GM23338 (cell line): ENCODE measurements around the gene IFITM1. TPM values are rescaled to one million over a fixed set of nuclear protein-coding genes. Genes with fewer than 3 reads are reported as not detected.

Experiments
- ATAC-seq: fragments of 200-7000 bp; cut with Tn5 transposase; 3 replicates; pipeline ENCODE4 v1.9.1; 2020
- DNase-seq: peaks from one replicate; pipeline ENCODE4 v3.0.0-alpha.2; 2015; ENCODE audit warnings: low spot score
- H2AFZ ChIP-seq: fragments of 200-600 bp; sonication (generic); 2 replicates; pipeline ENCODE4 v1.8.0; 2016; ENCODE audit warnings: antibody characterized with exemption, mild to moderate bottlenecking, moderate library complexity
- H3F3A ChIP-seq: fragments of 200-600 bp; sonication (generic); replicated peaks from 2 replicates; pipeline ENCODE4 v1.8.0; 2017; ENCODE audit warnings: antibody characterized with exemption, mixed run types, low read depth
- H3K27ac ChIP-seq: fragments of 200-600 bp; sonication (generic); 2 replicates; pipeline ENCODE4 v1.6.1; 2016; ENCODE audit warnings: low read depth
- H3K27me3 ChIP-seq: fragments of 200-600 bp; sonication (generic); 2 replicates; pipeline ENCODE4 v1.8.0; 2016; ENCODE audit warnings: mild to moderate bottlenecking, mixed run types, moderate library complexity; ENCODE audit not compliant: insufficient read depth
- H3K36me3 ChIP-seq: fragments of 200-600 bp; sonication (generic); 2 replicates; pipeline ENCODE4 v1.8.0; 2016; ENCODE audit warnings: mild to moderate bottlenecking; ENCODE audit not compliant: insufficient read depth
- H3K4me1 ChIP-seq: fragments of 200-600 bp; sonication (generic); 2 replicates; pipeline ENCODE4 v1.8.0; 2016; ENCODE audit warnings: mild to moderate bottlenecking, moderate library complexity; ENCODE audit not compliant: insufficient read depth
- H3K4me2 ChIP-seq: fragments of 200-600 bp; sonication (generic); 2 replicates; pipeline ENCODE4 v1.7.1; 2017; ENCODE audit warnings: mixed run types
- H3K4me3 ChIP-seq: fragments of 200-600 bp; sonication (generic); 2 replicates; pipeline ENCODE4 v1.6.1; 2016; ENCODE audit warnings: mixed run types
- H3K79me2 ChIP-seq: fragments of 200-600 bp; sonication (generic); replicated peaks from 2 replicates; pipeline ENCODE4 v1.8.0; 2017; ENCODE audit warnings: mild to moderate bottlenecking; ENCODE audit not compliant: insufficient read depth
- H3K9me2 ChIP-seq: fragments of 200-600 bp; sonication (generic); 2 replicates; pipeline ENCODE4 v1.8.0; 2017; ENCODE audit not compliant: insufficient read depth
- H4K20me1 ChIP-seq: fragments of 200-600 bp; sonication (generic); replicated peaks from 2 replicates; pipeline ENCODE4 v1.8.0; 2017; ENCODE audit warnings: mild to moderate bottlenecking; ENCODE audit not compliant: insufficient read depth
- H3K27ac Mint-ChIP-seq: 2 replicates; pipeline ENCODE4 v1.8.0; 2020; ENCODE audit warnings: inconsistent platforms, mild to moderate bottlenecking, moderate library complexity, mixed read lengths
- H3K27me3 Mint-ChIP-seq: 3 replicates; pipeline ENCODE4 v1.8.0; 2022; ENCODE audit warnings: low read depth, mild to moderate bottlenecking, moderate library complexity, mixed read lengths, inconsistent platforms; ENCODE audit not compliant: insufficient read depth, poor library complexity
- H3K36me3 Mint-ChIP-seq: 3 replicates; pipeline ENCODE4 v1.8.0; 2021; ENCODE audit warnings: low read depth, mild to moderate bottlenecking, inconsistent platforms, moderate library complexity, mixed read lengths
- H3K4me1 Mint-ChIP-seq: 3 replicates; pipeline ENCODE4 v1.8.0; 2020; ENCODE audit warnings: mild to moderate bottlenecking, inconsistent platforms, mixed read lengths
- H3K4me3 Mint-ChIP-seq: 3 replicates; pipeline ENCODE4 v1.8.0; 2021; ENCODE audit warnings: moderate library complexity, mild to moderate bottlenecking, inconsistent platforms, mixed read lengths
- H3K9me3 Mint-ChIP-seq: 3 replicates; pipeline ENCODE4 v1.8.0; 2020; ENCODE audit warnings: moderate library complexity, mild to moderate bottlenecking, inconsistent platforms, mixed read lengths
- CREB1 ChIP-seq: fragments of 250-450 bp; sonication (Bioruptor Pico); IDR thresholded peaks from 2 replicates; pipeline ENCODE4 v1.5.0; 2020; ENCODE audit warnings: low read depth, mild to moderate bottlenecking, moderate library complexity
- EZH2 ChIP-seq: fragments of 200-600 bp; sonication (generic); IDR thresholded peaks from one replicate; pipeline ENCODE4 v1.8.0; 2017; ENCODE audit warnings: antibody characterized with exemption, mild to moderate bottlenecking, low read depth; ENCODE audit not compliant: unreplicated experiment
- EZH2phosphoT487 ChIP-seq: fragments of 200-600 bp; sonication (generic); IDR thresholded peaks from one replicate; pipeline ENCODE4 v1.8.1; 2018; ENCODE audit warnings: antibody characterized with exemption; ENCODE audit not compliant: unreplicated experiment
- JUNB ChIP-seq: IDR thresholded peaks from one replicate; pipeline ENCODE4 v1.6.1; 2016; ENCODE audit warnings: antibody characterized with exemption; ENCODE audit not compliant: unreplicated experiment
- NANOG ChIP-seq: IDR thresholded peaks from 2 replicates; pipeline ENCODE4 v1.6.1; 2016; ENCODE audit warnings: antibody characterized with exemption, borderline replicate concordance
- POLR2AphosphoS5 ChIP-seq: IDR thresholded peaks from 2 replicates; pipeline ENCODE4 v1.6.1; 2016; ENCODE audit warnings: antibody characterized with exemption, low read depth
- STAT1 ChIP-seq: IDR thresholded peaks from one replicate; pipeline ENCODE4 v1.6.1; 2016; ENCODE audit warnings: antibody characterized with exemption; ENCODE audit not compliant: unreplicated experiment
- ZNF114 ChIP-seq: fragments of 250-450 bp; sonication (Bioruptor Pico); IDR thresholded peaks from 2 replicates; pipeline ENCODE4 v1.5.0; 2020; ENCODE audit warnings: mild to moderate bottlenecking, moderate library complexity
- ZNF331 ChIP-seq: fragments of 250-450 bp; sonication (Bioruptor Pico); IDR thresholded peaks from 2 replicates; pipeline ENCODE4 v1.5.0; 2020; ENCODE audit warnings: low read depth, mild to moderate bottlenecking, moderate library complexity
- polyA plus RNA-seq: library from polyadenylated mRNA; unstranded; fragments of >200 nt; fragmentation: Nextera tagmentation; extraction: Ambion mirVana; gene quantifications from 2 replicates; pipeline ENCODE4 v1.2.1, GENCODE V29; 2016
- total RNA-seq: library from RNA; depleted of rRNA; stranded (reverse); fragments of >200 nt; shearing (Covaris generic); gene quantifications from 2 replicates; pipeline ENCODE4 v1.2.3, GENCODE V29; 2014
- TF ChIP-seq, protein P1 (sequence below): IDR thresholded peaks from one replicate; pipeline ENCODE4 v1.6.1; 2018; ENCODE audit warnings: antibody characterized with exemption; ENCODE audit not compliant: unreplicated experiment

Gene IFITM1
- total and polyA plus RNA-seq, 2 experiments from 2014 or later: 396 to 1,194 TPM

GRCh38 chr11:350723-351255 is 36.9 kb downstream of the IFITM1 start:
- Mint-ChIP-seq H3K27ac (no peak overlapping the region), H3K36me3 (0 out of 3 replicates have a peak, but pooled peaks cover 5% of the 10 kb centered on the region), H3K27me3 (peaks cover 20% of the 10 kb centered on the region), H3K4me3 (no peak overlapping the region), H3K4me1 (peaks cover 28% of the 10 kb centered on the region), H3K9me3 (peaks cover 4% of the 10 kb centered on the region; the same call in 1 of the 3 replicates)
- TF ChIP-seq NANOG (no peak), EZH2 (no peak), ZNF114 (CRISPR knock-in tag) (no peak), ZNF331 (CRISPR knock-in tag) (no peak), EZH2phosphoT487 (no peak), POLR2AphosphoS5 (no peak)
- TF ChIP-seq, protein P1, sequence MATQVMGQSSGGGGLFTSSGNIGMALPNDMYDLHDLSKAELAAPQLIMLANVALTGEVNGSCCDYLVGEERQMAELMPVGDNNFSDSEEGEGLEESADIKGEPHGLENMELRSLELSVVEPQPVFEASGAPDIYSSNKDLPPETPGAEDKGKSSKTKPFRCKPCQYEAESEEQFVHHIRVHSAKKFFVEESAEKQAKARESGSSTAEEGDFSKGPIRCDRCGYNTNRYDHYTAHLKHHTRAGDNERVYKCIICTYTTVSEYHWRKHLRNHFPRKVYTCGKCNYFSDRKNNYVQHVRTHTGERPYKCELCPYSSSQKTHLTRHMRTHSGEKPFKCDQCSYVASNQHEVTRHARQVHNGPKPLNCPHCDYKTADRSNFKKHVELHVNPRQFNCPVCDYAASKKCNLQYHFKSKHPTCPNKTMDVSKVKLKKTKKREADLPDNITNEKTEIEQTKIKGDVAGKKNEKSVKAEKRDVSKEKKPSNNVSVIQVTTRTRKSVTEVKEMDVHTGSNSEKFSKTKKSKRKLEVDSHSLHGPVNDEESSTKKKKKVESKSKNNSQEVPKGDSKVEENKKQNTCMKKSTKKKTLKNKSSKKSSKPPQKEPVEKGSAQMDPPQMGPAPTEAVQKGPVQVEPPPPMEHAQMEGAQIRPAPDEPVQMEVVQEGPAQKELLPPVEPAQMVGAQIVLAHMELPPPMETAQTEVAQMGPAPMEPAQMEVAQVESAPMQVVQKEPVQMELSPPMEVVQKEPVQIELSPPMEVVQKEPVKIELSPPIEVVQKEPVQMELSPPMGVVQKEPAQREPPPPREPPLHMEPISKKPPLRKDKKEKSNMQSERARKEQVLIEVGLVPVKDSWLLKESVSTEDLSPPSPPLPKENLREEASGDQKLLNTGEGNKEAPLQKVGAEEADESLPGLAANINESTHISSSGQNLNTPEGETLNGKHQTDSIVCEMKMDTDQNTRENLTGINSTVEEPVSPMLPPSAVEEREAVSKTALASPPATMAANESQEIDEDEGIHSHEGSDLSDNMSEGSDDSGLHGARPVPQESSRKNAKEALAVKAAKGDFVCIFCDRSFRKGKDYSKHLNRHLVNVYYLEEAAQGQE: no peak
- ATAC-seq (peak; percentile 11), DNase-seq (peak; percentile 28)
- H3K4me1 ChIP-seq: peaks cover 26% of the 10 kb centered on the region
- H3K27ac ChIP-seq: no peak overlapping the region
- no peaks in the 10 kb centered on the region for H3K27me3 ChIP-seq
- H3F3A ChIP-seq: peaks cover 19% of the 10 kb centered on the region
- H3K79me2 ChIP-seq: no peaks in the 10 kb centered on the region
- no peak overlapping the region for H3K4me3 ChIP-seq
- H3K36me3 ChIP-seq: no peaks in the 10 kb centered on the region
- H3K4me2 ChIP-seq: no peak overlapping the region
- no peaks in the 10 kb centered on the region for H4K20me1 ChIP-seq
- peak overlapping the region; percentile 79; the same call in 1 of the 2 replicates for H2AFZ ChIP-seq
- H3K9me2 ChIP-seq: no peaks in the 10 kb centered on the region

- Mint-ChIP-seq H3K27me3 (peaks cover 20% of the 10 kb centered on the region), H3K27ac (no peak overlapping the region), H3K4me3 (no peak overlapping the region), H3K4me1 (peaks cover 28% of the 10 kb centered on the region), H3K9me3 (peaks cover 4% of the 10 kb centered on the region; the same call in 1 of the 3 replicates), H3K36me3 (0 out of 3 replicates have a peak, but pooled peaks cover 5% of the 10 kb centered on the region)
- peaks cover 26% of the 10 kb centered on the region for H3K4me1 ChIP-seq
- H2AFZ ChIP-seq: no peak overlapping the region
- H3K27me3 ChIP-seq: no peaks in the 10 kb centered on the region
- H3K79me2 ChIP-seq: no peaks in the 10 kb centered on the region
- no peaks in the 10 kb centered on the region for H3K36me3 ChIP-seq
- no peaks in the 10 kb centered on the region for H3K9me2 ChIP-seq
- H3K4me2 ChIP-seq: no peak overlapping the region
- H3F3A ChIP-seq: peaks cover 19% of the 10 kb centered on the region
- DNase-seq: no peak
- no peak for TF ChIP-seq POLR2AphosphoS5
- TF ChIP-seq STAT1: no peak
- TF ChIP-seq JUNB: no peak
- no peak for TF ChIP-seq CREB1
- H3K4me3 ChIP-seq: no peak overlapping the region
- H3K27ac ChIP-seq: no peak overlapping the region
- no peaks in the 10 kb centered on the region for H4K20me1 ChIP-seq
- ATAC-seq: no peak
Measured at GRCh38 chr11:351411-351810, 37.6 kb downstream of the IFITM1 start.
